ENCODE results near the gene PFKFB3. TPM values are rescaled to one million over a fixed set of nuclear protein-coding genes. Genes with fewer than 3 reads are reported as not detected.
A peak's percentile ranks its signal among the peaks of the same experiment; 100 is the strongest.
"Not testable (repeated sequence)": the region's sequence is repeated elsewhere in the genome, so short reads cannot be mapped to it uniquely, and the experiment has no call there.

The PFKFB3 gene
- total RNA-seq, 1 donor from 2014 or later: 34.1 TPM

GRCh38 chr10:6178581-6178980, 24.2 kb upstream of the PFKFB3 start:
- DNase-seq: no peak

DNA sequence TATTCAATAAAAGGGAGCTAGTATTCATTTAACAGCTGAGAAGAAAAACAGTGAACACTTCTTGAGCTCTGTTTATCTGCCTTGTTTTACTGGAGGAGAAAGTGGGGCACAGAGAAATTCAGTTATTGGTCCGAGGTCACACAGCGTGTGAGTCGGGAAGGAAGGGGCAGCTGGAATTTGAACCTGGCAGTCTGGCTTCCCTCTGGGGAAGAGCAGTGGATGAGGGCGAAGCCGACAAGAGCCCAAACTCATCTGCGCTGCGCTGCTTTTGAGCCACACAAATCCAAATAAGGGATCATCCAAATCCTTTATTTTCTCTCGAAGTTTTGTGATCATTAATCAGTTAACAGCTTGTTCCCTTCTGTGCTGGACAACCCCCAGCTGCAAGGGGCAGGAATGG, 23.7 kb upstream of the PFKFB3 start:
- no peak for DNase-seq

DNA sequence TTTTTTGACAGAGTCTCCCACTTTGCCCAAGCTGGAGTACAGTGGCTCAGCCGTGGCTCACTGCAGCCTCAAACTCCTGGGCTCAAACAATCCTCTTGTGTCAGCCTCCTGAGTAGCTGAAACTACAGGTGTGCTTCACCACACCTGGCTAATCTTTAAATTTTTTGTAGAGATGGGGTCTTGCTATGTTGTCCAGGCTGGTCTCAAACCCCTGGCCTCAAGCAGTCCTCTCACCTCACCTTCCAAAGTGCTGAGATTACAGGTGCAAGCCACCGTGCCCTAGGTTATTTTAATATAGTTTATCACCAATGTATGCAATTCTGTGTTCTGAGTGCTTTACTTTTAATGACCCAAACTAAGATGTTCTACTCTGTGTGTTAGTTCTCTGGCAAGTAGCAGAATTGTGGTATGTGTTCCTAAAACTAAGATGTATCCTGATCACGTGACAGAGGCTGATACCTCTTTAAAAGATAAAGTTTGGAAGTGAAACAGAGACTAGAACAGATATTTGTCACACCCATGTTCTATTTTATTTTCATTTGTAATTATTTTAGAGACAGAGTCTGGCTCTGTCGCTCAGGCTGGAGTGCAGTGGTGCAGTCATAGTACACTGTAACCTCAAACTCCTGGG, 22.1 kb upstream of the PFKFB3 start:
- no peak for DNase-seq

GRCh38 chr10:6181249-6181648, 21.5 kb upstream of the PFKFB3 start:
- DNase-seq: no peak

DNA sequence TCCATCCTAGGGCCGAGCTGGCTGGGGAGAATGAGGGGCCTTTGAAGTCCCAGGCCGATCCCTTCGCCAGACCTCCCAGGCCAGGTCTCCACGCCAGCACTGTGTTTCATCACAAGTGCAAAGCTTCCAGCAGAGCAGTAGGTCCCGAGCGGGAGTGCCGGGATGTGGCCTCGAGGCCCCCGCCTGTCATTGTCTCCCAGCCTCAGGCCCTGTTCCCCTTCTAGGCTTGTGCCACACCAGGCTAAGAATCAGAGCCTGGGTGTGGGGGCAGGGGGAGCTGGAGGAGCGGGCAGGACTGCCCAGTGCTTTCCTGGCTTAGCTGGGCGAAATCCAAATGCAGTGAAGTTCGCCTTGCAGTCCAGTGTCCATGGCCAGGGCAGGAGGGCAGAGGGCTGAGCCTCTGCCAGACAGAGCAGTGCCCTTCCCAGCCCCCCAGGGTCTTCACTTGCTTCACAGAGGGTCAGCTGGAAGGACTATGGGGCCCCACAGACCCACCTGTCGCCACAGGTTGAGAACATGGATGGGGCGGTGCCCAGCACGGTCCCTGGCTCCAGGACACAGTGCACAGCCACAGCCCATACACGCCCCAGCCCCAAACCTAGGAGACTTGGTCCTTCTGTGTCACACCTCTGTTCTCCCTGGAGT, 20.2 kb upstream of the PFKFB3 start:
- no peak for DNase-seq

- DNase-seq: no peak
Measured at GRCh38 chr10:6185039-6185716, 17.6 kb upstream of the PFKFB3 start.

GRCh38 chr10:6186894-6187256, 15.9 kb upstream of the PFKFB3 start:
- no peak for DNase-seq

- no peak for DNase-seq
Measured at GRCh38 chr10:6187278-6187677, 15.5 kb upstream of the PFKFB3 start.

DNA sequence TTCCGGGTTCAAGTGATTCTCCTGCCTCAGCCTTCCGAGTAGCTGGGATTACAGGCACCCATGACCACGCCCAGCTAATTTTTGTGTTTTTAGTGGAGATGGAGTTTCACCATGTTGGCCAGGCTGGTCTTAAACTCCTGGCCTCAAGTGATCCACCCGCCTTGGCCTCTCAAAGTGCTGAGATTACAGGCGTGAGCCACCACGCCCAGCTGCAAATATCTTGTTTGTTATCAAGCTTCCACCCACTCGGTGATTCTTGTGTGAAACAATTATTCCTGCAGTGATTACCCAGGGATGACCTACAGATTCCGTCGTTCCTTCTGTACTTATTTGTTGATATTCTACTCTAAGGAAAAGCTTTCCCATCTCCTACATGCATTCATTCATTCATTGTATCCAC, 12.7 kb upstream of the PFKFB3 start:
- not testable (repeated sequence) for DNase-seq

DNA sequence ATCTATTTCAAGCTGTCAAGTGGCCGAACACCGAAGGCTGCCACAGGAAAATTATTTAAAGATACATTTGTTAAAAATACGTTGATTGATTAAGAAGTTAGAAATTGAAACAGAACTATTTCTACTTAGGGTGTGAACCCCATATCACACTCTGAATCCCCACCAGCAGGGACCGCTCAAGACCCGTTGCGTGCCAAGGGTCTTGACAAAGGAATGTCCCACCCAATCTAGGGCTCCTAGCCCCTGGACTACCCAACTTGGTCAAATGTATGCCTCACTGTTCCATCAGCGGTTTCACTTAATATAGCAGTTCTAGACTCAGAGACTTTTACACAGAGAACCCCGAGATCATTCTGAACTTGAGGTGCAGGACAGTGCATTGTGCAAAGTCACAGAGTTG, 11.6 kb upstream of the PFKFB3 start:
- no peak for DNase-seq

DNA sequence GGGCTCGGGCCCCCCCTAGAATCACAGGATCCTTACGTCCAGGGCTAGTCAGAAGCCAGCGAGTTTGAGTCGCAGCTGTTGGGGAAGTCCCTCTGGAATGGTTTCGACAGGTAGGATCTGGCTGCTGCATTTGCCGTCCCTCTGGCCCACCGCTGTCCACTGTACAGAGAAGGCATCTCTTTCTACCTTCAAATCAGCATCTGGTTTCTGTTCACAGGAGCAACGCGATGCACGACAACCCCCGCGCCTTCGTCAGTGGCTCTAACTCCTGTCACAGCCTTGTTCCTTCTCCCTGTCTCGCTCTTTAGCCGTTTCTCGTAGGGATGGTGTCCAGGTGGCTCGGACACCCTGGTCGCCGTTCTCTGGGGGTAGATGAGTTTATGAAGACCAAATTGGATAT, 11.2 kb upstream of the PFKFB3 start:
- DNase-seq: no peak

- DNase-seq: not testable (repeated sequence)
Measured at GRCh38 chr10:6193342-6193741, 9.4 kb upstream of the PFKFB3 start.

GRCh38 chr10:6194311-6194710, 8.4 kb upstream of the PFKFB3 start:
- DNase-seq: no peak

GRCh38 chr10:6195376-6195775, 7.4 kb upstream of the PFKFB3 start:
- no peak for DNase-seq

DNA sequence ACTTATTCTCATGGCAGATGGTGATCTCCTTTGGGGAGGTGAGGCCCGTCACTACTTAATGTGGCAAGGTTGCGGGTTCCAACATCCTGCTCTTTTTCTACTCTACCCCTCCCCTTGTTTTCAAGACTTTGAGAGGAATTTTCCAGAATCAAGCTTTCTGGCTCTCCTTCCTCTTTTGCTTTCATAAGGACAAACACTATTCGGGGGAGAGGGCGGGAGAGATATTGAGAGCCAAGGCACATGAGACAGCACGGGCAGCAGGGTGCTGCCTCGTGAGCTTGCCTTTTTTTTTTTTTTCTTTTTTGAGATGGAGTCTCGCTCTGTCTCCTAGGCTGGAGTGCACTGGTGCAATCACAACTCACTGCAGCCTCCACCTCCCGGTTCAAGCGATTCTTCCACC, 6.9 kb upstream of the PFKFB3 start:
- DNase-seq: no peak

- not testable (repeated sequence) for DNase-seq
Measured at GRCh38 chr10:6196524-6196923, 6.2 kb upstream of the PFKFB3 start.

DNA sequence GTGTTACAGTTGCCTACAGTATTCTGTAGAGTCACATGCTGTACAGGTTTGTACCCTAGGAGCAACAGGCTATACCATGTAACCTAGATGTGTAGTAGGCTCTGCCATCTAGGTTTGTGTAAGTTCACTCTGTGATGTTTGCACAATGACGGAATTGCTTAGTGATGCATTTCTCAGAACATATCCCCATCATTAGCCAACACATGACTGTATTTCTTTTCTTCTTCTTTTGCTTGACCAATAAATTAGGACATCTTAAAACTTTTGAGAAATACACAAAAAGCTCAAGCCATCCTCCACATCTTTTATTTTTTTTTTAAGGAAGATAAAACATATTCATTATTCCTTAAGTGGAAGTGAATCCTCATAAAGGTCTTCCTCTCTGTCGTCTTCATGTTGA, 5.4 kb upstream of the PFKFB3 start:
- no peak for DNase-seq

DNA sequence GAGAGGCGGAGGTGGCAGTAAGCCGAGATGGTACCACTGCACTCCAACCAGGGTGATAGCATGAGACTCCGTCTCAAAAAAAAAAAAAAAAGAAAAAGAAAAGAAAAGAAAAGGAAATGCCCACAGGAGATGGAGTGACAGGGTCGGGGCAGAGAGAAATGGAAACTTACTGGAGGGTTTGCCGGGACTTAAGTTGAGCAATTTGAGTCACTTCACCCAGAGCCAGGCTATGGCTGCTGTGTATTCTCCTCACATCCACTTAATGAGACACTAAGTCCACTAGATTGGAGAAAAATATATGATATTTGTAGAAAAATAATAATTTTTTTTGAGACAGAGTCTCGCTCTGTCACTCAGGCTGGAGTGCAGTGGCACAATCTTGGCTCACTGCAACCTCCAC, 4.6 kb upstream of the PFKFB3 start:
- no peak for DNase-seq

DNA sequence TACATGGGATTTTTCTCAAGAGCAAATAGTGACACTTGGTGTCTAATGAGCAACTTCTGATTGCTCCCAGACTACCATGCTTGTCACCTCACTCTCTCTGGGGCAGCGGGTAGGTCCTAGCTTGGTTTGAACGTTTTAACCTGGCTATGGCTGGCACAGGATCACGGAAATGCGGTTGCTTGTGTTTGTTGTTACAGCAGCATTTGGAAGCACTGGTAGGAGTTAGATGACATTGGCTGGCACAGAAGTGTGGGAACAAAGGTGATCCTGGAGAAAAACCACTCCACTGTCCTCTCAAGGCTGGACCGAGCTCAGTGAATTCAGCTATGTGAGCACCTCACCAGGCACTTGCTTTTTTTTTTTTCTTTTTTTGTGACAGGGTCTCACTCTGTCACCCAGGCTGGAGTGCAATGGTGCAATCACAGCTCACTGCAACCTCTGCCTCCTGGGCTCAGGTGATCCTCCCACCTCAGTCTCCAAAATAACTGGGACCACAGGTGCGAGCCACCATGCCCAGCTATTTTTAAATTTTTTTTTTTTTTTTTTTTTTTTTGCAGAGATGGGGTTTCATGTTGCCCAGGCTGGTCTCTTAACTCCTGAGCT, 3.5 kb upstream of the PFKFB3 start:
- no peak for DNase-seq

DNA sequence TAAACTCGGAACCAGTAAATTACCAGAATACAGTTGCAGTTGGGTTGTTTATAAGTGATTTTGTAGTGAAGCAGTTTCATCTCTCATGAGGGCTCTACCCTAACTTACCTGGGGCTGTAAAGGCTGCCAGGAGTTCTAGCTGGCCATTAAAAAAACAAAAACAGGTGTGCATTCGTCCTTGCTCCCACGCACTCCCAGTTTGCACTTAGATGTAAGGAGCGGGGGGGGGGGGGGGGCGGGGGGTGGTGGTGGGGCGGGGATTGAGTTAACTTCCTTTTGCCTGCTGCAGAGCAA, 2.3 kb upstream of the PFKFB3 start:
- DNase-seq: no peak

- peak; percentile 11 for DNase-seq
Measured at GRCh38 chr10:6200734-6201515, 1.8 kb upstream of the PFKFB3 start.

- peak; percentile 19 for DNase-seq
Measured at GRCh38 chr10:6201516-6201975, 1.2 kb upstream of the PFKFB3 start.
